GM18861 (cell line): Measurements from ENCODE around the gene XXYLT1.
A peak's percentile ranks its signal among the peaks of the same experiment; 100 is the strongest.

Experiments
- ATAC-seq: cut with Tn5 transposase; IDR thresholded peaks from one replicate; pipeline ENCODE4 v1.9.1; 2021; ENCODE audit not compliant: unreplicated experiment

The XXYLT1 gene

DNA sequence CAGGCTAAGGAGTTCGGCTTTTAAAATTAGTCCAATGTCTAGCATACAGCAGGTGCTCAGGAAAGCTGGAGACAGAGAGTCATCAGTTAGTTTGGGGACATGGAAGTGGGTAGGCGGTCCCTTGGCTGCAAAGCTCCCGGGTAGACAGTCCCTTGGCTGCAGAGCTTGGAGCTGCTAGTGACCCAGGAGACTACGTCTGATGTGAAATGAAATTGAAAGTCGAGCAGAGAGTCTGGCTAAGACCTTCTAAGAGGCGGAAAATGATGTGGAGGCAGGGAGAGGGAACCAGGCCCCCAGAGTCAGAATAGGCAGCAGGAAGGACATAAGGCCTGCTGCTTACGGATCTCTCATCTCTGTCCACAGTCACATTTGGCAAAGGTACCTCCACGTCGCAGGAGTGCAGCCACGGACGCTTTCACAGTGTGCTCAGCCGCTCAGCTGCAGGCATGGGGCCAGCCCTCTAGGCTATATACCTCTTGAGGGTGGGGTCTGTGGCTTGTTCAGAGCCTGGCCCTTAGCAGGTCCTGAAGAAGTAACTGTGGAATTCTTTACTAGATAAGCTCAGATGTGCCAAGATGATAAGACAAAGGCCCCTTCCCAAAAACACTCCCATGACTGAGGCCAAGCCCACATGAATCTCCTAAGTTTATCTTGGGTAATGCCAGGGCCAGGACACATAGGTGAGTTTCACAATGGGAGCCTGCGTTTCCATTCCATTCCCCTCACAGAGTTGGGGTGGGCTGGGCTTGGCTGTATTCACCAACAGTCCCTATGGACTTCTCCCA is 131.7 kb downstream of the XXYLT1 start:
- no peak for ATAC-seq

DNA sequence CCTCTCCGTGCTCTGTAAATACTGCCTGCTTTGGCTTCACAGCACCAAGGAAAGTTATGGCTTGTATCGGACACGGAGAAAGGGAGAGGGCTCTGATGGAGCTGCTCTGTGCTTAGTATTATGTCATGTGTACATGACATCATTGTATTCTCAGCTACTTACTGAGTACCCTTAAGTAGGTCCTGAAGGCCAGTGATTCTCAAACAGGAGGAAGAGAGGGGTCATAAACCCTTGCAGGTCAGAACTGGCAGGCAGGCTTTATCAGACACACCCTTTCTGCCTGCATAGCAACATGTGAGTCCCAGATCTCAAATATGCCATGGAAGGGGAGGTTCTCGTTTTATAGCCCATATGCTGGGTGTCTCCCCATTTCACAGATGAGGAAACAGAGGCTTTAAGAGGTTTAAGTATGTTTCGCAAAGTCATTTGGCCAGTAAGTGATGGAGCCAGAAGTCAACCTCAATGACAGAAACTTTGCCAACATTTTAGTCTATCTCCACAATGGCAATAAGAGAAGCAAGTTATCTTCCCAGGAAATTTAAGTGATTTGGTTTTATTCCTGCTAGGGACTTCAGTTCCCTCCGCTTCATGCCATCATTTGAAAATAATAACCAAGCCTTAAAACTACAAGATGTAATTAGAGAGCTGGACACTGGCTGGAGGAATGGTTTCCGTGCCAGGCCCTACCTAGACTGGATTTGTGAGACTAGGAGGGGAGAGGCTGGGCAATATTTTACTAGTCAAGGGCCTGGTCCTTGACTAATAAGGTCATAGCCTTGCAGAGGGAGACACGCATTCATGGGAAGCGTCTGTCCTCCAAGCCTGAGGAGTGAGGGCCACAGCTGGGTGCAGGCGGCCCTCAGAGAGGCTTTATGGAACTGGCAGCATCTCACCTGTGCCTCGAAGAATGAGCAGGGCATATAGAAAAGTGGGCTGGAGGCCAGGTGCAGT is 133.0 kb downstream of the XXYLT1 start:
- ATAC-seq: no peak

DNA sequence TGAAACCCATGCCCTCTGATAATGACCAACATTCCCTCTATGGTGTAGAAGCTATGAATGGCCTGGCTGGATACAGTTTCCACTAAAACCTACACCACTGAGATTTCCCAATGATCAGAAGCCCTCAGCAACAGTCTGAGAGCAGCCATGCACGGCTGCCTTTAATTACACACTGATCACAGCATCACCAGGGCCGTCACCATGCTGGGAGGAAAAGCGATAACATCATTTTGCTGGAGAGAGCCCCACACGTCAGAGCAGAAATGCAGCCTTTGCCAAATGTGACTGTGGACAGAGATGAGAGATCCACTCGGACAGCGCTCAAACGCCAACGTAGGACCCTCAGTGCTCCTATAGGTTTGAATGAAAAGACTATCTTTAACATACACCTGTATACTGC is 135.0 kb downstream of the XXYLT1 start:
- ATAC-seq: no peak

- no peak for ATAC-seq
These were observed 136.5 kb downstream of the XXYLT1 start for GRCh38 chr3:195134431-195134830.

DNA sequence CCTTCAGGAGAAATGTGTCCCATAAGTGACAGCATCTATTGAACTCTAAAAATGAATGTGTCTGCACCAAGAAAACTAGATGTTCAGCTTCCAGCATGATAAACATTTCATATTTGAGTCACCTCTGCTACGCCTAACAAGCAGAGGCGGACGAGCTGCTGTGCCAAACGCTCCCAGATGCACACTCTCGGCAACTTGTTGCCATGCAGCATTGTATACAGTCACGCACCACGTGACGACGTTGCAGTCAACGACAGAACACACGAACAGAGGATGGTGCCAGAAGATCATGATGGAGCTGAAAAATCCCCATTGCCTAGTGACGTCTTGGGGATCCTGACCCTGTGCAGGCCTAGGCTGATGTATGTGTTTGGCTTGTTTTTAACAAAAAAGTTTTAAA is 137.5 kb downstream of the XXYLT1 start:
- no peak for ATAC-seq

- ATAC-seq: no peak
These were observed 137.9 kb downstream of the XXYLT1 start for GRCh38 chr3:195133013-195133412.

- no peak for ATAC-seq
These were observed 139.8 kb downstream of the XXYLT1 start for GRCh38 chr3:195131176-195131575.

GRCh38 chr3:195129644-195130492 is 141.1 kb downstream of the XXYLT1 start:
- peak; percentile 87 for ATAC-seq

GRCh38 chr3:195129072-195129643 is 141.8 kb downstream of the XXYLT1 start:
- no peak for ATAC-seq

DNA sequence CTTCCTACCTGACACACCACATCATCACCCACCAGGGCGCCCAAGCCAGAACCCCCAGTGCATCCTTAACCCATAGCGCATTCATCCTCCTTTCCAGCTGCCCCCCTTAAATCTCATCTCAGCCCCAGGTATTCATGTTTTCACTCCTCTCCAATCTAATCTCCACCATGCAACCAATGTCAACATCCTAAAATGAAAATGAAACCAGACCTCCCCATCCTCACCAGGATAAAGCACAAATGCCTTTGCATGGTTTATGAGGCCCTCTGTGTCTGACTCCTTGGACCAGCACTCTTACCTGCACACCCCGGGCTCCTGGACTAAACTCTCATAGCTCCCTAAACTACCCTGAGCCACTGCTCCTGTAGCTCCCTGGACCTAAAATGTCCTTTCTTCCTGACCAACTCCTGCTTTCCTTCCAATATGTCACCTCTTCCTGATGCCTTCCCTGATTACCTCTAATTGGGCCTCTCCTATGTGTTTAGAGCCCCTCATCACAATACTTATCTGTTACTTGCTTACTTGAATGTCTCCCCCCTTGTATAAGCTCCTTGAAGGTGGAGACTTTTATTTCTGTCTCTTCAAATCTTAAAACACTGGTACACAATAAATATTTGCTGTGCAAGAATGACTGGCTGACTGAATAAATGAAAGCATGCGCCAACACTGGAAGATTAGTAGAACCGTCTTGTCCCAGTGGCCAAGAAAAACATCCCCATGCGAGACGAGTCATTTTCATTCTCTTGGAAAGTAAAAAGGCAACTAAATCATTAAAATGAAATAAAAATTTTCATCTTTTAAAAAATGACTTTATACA is 142.5 kb downstream of the XXYLT1 start:
- no peak for ATAC-seq

- no peak for ATAC-seq
These were observed 144.8 kb downstream of the XXYLT1 start for GRCh38 chr3:195126056-195126605.

DNA sequence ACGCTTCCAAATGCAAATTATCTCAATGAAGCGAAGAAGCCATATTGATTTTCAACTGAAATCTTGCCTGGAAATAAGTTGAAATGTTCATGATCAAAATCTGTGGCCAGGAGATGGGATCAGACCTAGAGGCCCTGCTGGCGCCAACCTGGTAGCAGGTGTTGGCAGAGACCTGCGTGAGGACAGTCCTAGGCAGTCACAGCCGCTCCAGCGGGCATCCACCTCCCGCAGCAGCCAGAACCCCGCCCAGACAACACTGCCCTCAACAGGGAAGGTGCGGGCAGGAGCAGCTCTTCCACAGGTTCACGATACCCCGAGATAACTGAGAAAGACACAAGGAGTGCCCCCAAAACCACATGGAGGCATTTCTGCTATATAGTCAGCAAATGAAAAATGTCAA is 145.3 kb downstream of the XXYLT1 start:
- no peak for ATAC-seq

DNA sequence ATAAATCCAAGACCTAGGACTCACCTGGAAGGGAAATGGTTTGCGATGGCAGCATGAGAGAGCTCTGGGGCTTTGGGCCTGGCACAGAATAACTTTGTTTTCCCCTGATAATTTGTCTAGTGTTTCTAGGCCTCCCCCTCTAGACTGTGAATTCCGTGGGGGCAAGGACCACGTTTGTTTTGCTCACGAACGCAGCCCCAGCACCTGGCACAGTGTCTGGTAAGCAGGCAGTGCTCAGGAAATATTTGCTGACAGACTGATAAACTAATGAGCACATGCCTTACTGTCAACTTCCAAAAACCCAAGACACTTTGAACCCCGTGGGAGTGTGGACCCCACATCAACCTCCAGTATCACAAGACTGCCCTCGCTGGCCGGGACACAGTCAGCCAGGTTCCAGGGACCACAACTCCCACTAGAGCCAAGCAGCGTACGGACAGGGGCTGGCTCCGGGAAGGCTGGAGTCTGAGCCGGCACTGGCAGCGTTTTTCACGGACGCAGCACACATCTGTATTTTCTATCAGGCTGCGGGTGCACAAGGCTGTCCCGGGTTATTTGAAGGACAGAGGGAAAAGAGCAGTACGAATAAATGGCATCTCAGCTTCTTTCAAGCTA is 146.5 kb downstream of the XXYLT1 start:
- ATAC-seq: no peak

DNA sequence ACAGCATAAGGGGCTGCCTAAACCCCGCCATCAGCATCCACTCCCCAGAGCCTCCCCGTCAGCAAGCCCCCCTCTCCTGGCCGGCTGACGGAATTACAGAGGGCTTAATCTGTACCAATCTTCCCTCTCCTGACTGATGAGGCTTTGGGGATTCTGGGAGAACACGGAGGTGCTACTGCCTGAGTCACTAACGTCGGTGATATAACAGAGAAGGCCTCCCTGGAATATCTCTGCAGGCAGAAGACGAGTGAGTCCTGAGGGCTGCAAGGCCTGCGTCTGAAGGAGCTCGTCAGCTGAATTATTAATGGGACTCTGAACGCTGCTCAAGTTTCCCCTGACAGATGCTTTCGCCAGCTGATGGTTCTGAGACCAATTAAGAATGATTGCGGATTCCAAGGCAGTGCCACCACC is 147.7 kb downstream of the XXYLT1 start:
- no peak for ATAC-seq

DNA sequence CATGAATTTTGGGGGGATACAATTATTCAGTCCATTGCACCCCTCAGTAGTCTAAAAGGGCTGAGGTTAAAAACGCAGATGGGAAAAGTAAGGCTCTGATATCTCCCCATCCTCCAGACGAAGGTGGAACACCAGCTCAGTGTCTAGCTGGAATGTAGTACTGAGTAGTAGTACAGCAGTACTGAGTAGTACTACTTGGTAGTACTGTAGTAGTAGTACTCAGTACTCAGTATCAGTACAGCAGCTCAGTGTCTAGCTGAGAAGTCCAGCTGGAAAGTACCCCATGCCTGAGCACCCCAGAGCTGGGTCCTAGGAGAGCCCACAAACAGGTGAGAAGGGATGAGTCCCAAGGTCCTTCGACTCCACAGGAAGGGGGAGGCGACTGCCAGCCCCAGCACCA is 148.7 kb downstream of the XXYLT1 start:
- no peak for ATAC-seq

GRCh38 chr3:195120267-195120601 is 150.7 kb downstream of the XXYLT1 start:
- no peak for ATAC-seq

DNA sequence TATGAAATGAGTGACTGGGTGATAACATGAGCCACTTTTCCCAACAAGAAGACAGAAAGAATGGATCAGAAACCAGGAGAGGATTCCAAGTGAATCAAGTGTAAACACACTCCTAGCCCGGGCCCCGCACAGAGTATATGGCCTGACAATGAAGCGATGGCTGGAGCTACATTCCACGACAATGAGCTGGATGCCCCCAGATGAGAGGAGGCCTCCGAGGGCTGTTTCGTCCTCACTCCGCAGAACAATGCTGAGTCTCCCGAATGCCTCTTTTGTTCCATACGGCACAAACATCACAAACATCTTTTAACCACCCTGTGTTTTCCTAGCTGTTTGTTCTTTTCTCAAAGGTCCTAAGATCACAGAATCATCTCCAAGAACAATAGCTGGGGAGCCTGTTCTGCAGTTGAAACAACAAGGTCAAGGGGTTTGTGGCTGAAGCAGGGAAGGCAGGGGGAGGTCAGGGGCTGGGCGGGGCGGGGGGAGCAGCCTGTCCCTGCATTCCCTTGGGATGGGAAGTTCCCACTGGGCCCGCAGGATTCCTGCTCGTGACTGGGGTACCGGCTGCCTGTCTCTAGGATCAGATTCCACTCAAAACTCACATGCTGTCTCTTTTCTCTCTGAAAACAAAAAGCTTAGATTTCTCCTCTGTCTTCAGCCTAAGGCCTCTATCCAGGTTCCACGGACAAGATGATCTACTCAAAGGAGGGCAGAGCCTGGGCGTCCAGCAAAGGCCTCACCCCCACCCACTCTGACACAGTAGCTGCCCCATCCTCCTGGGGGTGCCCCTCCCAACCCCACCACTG is 151.3 kb downstream of the XXYLT1 start:
- ATAC-seq: no peak

GRCh38 chr3:195118671-195119070 is 152.3 kb downstream of the XXYLT1 start:
- ATAC-seq: no peak
